Dermis blood vessel endothelial cell (primary cell): Measurements from ENCODE around the gene HYAL2. TPM values are rescaled to one million over a fixed set of nuclear protein-coding genes. Genes with fewer than 3 reads are reported as not detected.

Experiments used
- DNase-seq: peaks from one replicate; pipeline ENCODE4 v3.0.0; 2010
- total RNA-seq: library from RNA; depleted of rRNA; stranded (reverse); fragments of >200 nt; gene quantifications from 2 replicates; pipeline ENCODE4 v1.2.3, GENCODE V29; 2014

Gene HYAL2
- total RNA-seq, 1 donor from 2014 or later = 601 TPM

GRCh38 chr3:50304601-50305000, 17.9 kb downstream of the HYAL2 start:
- no peak for DNase-seq

- DNase-seq = peak; percentile 58
These were observed 19.3 kb downstream of the HYAL2 start, which contains the start of gene HYAL1 for GRCh38 chr3:50303013-50303815. Gene HYAL1 (minus strand): TSS chr3:50303574. CDS start chr3:50302956, 618 bp downstream.

- no peak for DNase-seq
These were observed 20.2 kb downstream of the HYAL2 start for GRCh38 chr3:50302095-50303012.

- DNase-seq = no peak
These were observed 21.8 kb downstream of the HYAL2 start for GRCh38 chr3:50300681-50301254.

GRCh38 chr3:50299929-50300680, 22.4 kb downstream of the HYAL2 start:
- peak; percentile 74 for DNase-seq

- no peak for DNase-seq
These were observed 23.0 kb downstream of the HYAL2 start for GRCh38 chr3:50299638-50299928.

- peak; percentile 100 for DNase-seq
These were observed 23.5 kb downstream of the HYAL2 start, which contains the start of the genes HYAL3 and NAA80 for GRCh38 chr3:50298836-50299637. Gene HYAL3 (minus strand): TSS chr3:50299405. CDS start chr3:50295602, 3,803 bp downstream. Gene NAA80 (minus strand): TSS chr3:50299405. CDS start chr3:50297463, 1,942 bp downstream.

GRCh38 chr3:50297896-50298725, 24.4 kb downstream of the HYAL2 start:
- DNase-seq = no peak

GRCh38 chr3:50297384-50297775, 25.2 kb downstream of the HYAL2 start:
- no peak for DNase-seq

GRCh38 chr3:50296721-50297383, 25.7 kb downstream of the HYAL2 start:
- no peak for DNase-seq

- no peak for DNase-seq
These were observed 26.8 kb downstream of the HYAL2 start for GRCh38 chr3:50295553-50296431.

- no peak for DNase-seq
These were observed 27.8 kb downstream of the HYAL2 start for GRCh38 chr3:50294492-50295403.

GRCh38 chr3:50294089-50294488, 28.5 kb downstream of the HYAL2 start:
- DNase-seq = no peak

- no peak for DNase-seq
These were observed 29.3 kb downstream of the HYAL2 start for GRCh38 chr3:50293079-50293801.

- DNase-seq = peak; percentile 99
These were observed 30.1 kb downstream of the HYAL2 start, which contains the start of gene IFRD2 for GRCh38 chr3:50292159-50293078. Gene IFRD2 (minus strand): TSS chr3:50292429. CDS start chr3:50292274, 155 bp downstream.

GRCh38 chr3:50290161-50290641, 32.3 kb downstream of the HYAL2 start:
- DNase-seq = no peak
